Mesothelial cell of epicardium (in vitro differentiated cells): ENCODE data around the gene RMI2. TPM values are rescaled to one million over a fixed set of nuclear protein-coding genes. Genes with fewer than 3 reads are reported as not detected.

Source experiments
- DNase-seq, 2 experiments: peaks; one replicate each; pipeline ENCODE4 v3.0.0; 2021; ENCODE audit warnings: low spot score in 2 of 2; ENCODE audit not compliant: unreplicated experiment in 2 of 2
- H3K27ac Mint-ChIP-seq: 2 replicates; pipeline ENCODE4 v1.8.0; 2021; ENCODE audit warnings: mixed read lengths
- H3K27me3 Mint-ChIP-seq: 2 replicates; pipeline ENCODE4 v1.8.0; 2021; ENCODE audit warnings: low read depth, mixed read lengths
- H3K36me3 Mint-ChIP-seq: 2 replicates; pipeline ENCODE4 v1.8.0; 2021; ENCODE audit warnings: mixed read lengths
- H3K4me1 Mint-ChIP-seq: 2 replicates; pipeline ENCODE4 v1.8.0; 2021; ENCODE audit warnings: mixed read lengths
- H3K4me3 Mint-ChIP-seq: 2 replicates; pipeline ENCODE4 v1.8.0; 2021; ENCODE audit warnings: mild to moderate bottlenecking, moderate library complexity, mixed read lengths
- H3K9me3 Mint-ChIP-seq: 2 replicates; pipeline ENCODE4 v1.8.0; 2021; ENCODE audit warnings: mixed read lengths
- total RNA-seq: library from RNA; stranded (reverse); gene quantifications from 3 replicates; pipeline ENCODE4 v1.2.1, GENCODE V29; 2021
- TF ChIP-seq, protein P1 (sequence below): fragments of 200-600 bp; sonication (generic); IDR thresholded peaks from one replicate; pipeline ENCODE4 v1.5.0; 2021; ENCODE audit warnings: antibody characterized with exemption; ENCODE audit not compliant: unreplicated experiment

Gene RMI2
- total RNA-seq, 1 donor from 2014 or later: 22.4 TPM

DNA sequence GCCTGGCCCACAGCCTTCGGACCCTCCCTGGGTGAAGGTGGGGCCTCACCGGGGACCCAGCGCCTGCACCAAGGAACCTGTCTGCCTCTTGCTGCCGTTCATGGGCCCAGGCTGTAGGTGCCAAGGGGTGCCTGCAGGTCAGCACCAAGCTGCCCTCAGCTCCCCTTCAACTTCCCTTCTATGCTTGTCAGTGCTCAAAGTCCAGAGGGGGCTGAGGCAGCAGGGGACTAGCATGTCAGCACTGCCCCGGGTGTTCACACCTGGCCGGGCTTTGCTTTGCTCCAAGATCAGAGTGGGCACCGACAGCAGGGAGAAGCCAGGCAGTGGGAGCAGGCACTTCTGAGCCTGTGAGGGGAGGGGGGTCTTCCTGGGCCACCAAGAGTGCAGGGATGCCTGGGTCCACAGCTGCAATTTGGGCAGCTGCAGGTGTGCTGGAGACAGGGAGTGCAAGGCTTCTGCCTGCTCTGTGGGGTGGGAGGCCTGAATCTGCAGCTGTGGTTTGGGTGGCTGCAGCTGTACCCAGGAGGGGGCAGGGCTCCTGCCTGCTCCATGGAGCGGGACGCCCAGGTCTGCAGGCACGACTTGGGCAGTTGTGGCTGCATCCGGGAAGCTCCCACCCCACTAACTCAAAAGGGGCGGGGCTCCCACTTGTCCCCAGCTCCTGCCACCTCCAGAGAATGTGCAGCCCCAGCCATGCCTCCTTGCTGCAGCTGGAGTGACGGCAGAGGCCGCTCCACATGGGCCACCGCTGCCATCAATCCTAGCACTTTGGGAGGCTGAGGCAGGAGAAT lies 36.6 kb upstream of the RMI2 start:
- TF ChIP-seq, protein P1, sequence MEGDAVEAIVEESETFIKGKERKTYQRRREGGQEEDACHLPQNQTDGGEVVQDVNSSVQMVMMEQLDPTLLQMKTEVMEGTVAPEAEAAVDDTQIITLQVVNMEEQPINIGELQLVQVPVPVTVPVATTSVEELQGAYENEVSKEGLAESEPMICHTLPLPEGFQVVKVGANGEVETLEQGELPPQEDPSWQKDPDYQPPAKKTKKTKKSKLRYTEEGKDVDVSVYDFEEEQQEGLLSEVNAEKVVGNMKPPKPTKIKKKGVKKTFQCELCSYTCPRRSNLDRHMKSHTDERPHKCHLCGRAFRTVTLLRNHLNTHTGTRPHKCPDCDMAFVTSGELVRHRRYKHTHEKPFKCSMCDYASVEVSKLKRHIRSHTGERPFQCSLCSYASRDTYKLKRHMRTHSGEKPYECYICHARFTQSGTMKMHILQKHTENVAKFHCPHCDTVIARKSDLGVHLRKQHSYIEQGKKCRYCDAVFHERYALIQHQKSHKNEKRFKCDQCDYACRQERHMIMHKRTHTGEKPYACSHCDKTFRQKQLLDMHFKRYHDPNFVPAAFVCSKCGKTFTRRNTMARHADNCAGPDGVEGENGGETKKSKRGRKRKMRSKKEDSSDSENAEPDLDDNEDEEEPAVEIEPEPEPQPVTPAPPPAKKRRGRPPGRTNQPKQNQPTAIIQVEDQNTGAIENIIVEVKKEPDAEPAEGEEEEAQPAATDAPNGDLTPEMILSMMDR: no peak
- Mint-ChIP-seq H3K27me3 (no peaks in the 10 kb centered on the region), H3K4me3 (no peak overlapping the region), H3K4me1 (peaks cover 27% of the 10 kb centered on the region), H3K9me3 (no peaks in the 10 kb centered on the region), H3K27ac (no peak overlapping the region), H3K36me3 (no peaks in the 10 kb centered on the region)
- DNase-seq: no peak

DNA sequence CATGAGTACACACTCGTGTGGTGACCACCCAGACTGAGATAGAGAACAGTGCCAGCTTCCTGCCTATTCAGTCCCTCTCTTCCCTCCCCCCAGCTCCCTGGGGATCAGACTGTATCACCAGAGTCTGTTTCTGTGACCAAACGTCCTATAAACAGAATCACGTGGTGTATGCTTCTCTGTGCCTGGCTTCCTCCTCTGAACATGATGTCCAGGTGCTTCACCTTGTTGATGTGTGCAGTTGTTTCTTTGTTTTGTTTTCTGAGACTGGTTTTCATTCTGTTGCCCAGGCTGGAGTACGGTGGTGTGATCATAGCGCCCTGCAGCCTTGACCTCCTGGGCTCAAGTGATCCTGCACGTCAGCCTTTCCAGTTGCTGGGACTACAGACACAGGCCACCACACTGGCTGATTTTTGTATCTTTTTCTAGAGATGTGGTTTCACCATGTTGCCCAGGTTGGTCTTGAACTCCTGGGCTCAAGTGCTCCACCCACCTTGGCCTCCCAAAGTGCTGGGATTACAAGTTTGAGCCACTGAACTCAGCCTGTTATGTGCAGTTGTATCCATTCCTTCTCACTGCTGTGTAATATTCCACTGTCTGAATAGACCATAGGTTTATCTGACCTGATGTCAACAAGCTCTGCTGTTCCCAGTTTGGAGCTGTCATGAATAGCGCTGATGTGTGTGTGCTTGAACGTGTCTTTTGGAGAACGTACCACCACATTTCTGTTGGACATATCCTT lies 35.2 kb upstream of the RMI2 start:
- Mint-ChIP-seq H3K27me3 (no peaks in the 10 kb centered on the region), H3K36me3 (no peaks in the 10 kb centered on the region), H3K4me3 (no peak overlapping the region), H3K27ac (no peak overlapping the region), H3K9me3 (no peaks in the 10 kb centered on the region), H3K4me1 (peaks cover 34% of the 10 kb centered on the region)
- TF ChIP-seq, protein P1: no peak
- no peak for DNase-seq

DNA sequence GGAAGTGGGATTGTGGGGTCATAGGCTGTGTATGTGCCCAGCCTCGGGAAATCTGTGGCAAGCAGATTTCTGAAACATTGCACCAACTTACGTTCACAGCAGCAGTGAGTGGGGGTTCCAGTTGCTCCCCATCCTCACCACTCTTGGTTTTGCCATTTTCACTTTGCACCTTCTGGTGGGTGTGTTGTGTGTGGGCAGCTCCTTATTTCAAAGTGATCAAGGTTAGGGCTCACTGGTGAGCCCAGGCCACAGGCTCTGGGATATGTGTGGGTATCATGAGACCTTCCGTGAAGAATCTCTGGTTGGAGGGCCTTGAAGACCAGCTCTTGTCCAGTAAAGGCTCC lies 34.7 kb upstream of the RMI2 start:
- TF ChIP-seq, protein P1: no peak
- Mint-ChIP-seq H3K27ac (no peak overlapping the region), H3K4me1 (peaks cover 37% of the 10 kb centered on the region), H3K36me3 (no peaks in the 10 kb centered on the region), H3K4me3 (no peak overlapping the region), H3K27me3 (no peaks in the 10 kb centered on the region), H3K9me3 (no peaks in the 10 kb centered on the region)
- no peak for DNase-seq

DNA sequence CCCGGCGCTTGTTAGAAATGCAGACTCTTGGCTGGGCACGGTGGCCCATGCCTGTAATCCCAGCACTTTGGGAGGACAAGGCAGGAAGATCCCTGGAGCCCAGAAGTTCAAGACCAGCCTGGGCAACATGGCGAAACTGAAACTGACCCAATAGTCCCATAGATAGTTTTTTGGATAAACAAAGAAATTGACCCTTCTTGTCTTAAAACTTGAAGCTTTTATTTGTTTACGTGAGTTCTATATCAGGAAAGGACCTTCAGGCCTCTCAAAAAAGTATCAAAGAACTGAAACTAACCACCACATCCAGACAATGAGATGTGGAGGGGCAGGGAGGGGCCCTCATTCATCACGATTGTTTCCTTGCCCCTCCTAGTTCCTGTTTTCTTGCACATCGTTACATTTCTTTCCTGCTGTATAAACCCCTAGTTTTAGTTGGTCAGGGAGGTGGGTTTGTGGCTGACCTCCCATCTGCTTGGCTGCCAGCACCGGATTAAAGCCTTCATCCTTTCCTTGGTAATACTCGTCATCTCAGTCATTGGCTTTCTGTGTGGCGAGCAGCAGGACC lies 34.2 kb upstream of the RMI2 start:
- TF ChIP-seq, protein P1: no peak
- H3K27me3 Mint-ChIP-seq: no peaks in the 10 kb centered on the region
- no peak for DNase-seq
- no peak overlapping the region for H3K4me3 Mint-ChIP-seq
- peaks cover 40% of the 10 kb centered on the region for H3K4me1 Mint-ChIP-seq
- peak overlapping the region; percentile 19 for H3K27ac Mint-ChIP-seq
- no peaks in the 10 kb centered on the region for H3K36me3 Mint-ChIP-seq
- no peaks in the 10 kb centered on the region for H3K9me3 Mint-ChIP-seq

DNA sequence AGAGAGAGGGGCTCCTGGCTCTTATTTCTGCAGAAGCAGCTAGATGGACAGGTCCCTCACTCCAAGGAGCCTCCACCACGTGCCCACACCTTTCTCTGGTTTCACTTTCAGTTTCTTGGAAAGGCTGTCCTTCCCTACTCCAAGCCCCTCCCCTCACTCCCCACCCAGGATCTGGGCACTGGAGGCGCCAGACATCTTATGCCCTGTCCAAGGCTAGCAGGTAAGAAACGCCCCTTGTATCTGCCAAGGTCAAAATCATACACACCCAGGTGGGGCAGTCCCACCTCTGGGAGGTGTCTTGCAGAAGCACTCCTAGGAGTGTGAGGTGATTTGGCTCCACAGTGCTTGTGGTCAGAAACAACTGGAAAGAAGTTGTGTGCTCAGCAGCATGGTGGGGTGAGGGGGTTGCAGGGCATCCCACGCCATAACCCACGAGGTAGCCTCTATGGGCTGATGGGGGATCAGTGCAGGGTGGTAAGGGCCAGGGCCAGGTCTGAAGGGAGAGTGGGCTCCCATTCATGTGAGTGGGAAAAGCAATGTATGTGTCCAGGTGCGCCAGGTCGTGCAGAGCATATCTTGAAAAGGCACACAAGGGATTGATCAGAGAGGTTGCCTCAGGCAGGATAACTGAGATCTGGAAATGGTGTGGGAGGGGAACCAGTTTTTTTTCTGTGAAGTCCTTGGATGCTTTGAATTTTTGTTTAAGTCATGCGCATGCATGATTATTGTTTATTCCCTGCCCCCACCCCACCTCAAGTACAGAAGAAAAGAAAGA lies 32.4 kb upstream of the RMI2 start:
- no peaks in the 10 kb centered on the region for H3K9me3 Mint-ChIP-seq
- TF ChIP-seq, protein P1: no peak
- peak overlapping the region; percentile 36 for H3K4me3 Mint-ChIP-seq

More for the DNA sequence above, 32.4 kb upstream of the RMI2 start:
- no peaks in the 10 kb centered on the region for H3K36me3 Mint-ChIP-seq
- H3K27ac Mint-ChIP-seq: peak overlapping the region; percentile 98
- H3K4me1 Mint-ChIP-seq: peaks cover 49% of the 10 kb centered on the region
- H3K27me3 Mint-ChIP-seq: no peaks in the 10 kb centered on the region
- peak in 1 of 2 experiments; percentile 61 for DNase-seq
